Erythroblast (primary cell): ENCODE data around the gene BBLN.

Source experiments
- GATA1 ChIP-seq: IDR thresholded peaks from 2 replicates; pipeline ENCODE4 v1.6.1; 2011; ENCODE audit warnings: low read depth, mild to moderate bottlenecking, control low read depth, low read length, moderate library complexity
- POLR2A ChIP-seq: IDR thresholded peaks from 2 replicates; pipeline ENCODE4 v1.6.1; 2011; ENCODE audit warnings: mild to moderate bottlenecking, low read length

- TF ChIP-seq POLR2A, result no peak
- no peak for TF ChIP-seq GATA1
These were observed 28.1 kb downstream of the BBLN start for GRCh38 chr9:128188209-128188608.
